Stimulated activated CD8-positive, alpha-beta memory T cell treated with anti-CD3 and anti-CD28 coated beads, Interleukin-7, amount 100 ng/mL, for 1 hour (primary cell): ENCODE data around the gene CALY.
A peak's percentile ranks its signal among the peaks of the same experiment; 100 is the strongest.
"Not testable (repeated sequence)": the region's sequence is repeated elsewhere in the genome, so short reads cannot be mapped to it uniquely, and the experiment has no call there.

Experiments
- DNase-seq, 2 donors: peaks; one replicate each; pipeline ENCODE4 v3.0.0-alpha.2; 2020; ENCODE audit warnings: low read depth in 2 of 2

CALY gene, protein sequence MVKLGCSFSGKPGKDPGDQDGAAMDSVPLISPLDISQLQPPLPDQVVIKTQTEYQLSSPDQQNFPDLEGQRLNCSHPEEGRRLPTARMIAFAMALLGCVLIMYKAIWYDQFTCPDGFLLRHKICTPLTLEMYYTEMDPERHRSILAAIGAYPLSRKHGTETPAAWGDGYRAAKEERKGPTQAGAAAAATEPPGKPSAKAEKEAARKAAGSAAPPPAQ

GRCh38 chr10:133336577-133337369 lies at the start of gene CALY:
TSS of gene CALY (minus strand) at chr10:133336896. CDS start at chr10:133328989, 7,907 bp downstream.
- DNase-seq = peak; percentile 58 to 60

GRCh38 chr10:133385214-133385613 lies 48.5 kb upstream of the CALY start:
- DNase-seq = no peak

- DNase-seq = no peak
Measured at GRCh38 chr10:133384071-133384470, 47.4 kb upstream of the CALY start.

- DNase-seq = no peak
Measured at GRCh38 chr10:133383551-133383950, 46.9 kb upstream of the CALY start.

DNA sequence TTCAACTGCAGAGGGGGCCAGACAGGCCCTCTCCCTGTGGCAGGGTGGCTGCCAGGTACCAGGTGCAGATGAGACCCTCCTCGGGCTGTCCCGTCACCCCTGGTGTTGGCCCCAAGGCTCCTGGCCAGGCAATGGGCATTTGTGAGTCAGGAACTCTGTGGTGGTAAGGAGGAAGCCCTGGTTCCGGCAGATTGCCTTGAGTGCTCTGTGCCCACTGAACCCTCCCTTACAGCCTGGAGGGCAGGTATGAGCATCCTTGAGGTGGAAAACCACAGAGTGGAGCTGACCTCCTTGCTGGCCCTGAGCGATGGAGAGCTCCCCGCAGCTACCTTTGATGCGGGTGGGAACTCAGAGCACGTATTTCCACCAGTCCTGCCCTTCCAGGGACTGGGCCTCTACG lies 44.3 kb upstream of the CALY start:
- DNase-seq = no peak

- no peak for DNase-seq
Measured at GRCh38 chr10:133379801-133380666, 43.3 kb upstream of the CALY start.

DNA sequence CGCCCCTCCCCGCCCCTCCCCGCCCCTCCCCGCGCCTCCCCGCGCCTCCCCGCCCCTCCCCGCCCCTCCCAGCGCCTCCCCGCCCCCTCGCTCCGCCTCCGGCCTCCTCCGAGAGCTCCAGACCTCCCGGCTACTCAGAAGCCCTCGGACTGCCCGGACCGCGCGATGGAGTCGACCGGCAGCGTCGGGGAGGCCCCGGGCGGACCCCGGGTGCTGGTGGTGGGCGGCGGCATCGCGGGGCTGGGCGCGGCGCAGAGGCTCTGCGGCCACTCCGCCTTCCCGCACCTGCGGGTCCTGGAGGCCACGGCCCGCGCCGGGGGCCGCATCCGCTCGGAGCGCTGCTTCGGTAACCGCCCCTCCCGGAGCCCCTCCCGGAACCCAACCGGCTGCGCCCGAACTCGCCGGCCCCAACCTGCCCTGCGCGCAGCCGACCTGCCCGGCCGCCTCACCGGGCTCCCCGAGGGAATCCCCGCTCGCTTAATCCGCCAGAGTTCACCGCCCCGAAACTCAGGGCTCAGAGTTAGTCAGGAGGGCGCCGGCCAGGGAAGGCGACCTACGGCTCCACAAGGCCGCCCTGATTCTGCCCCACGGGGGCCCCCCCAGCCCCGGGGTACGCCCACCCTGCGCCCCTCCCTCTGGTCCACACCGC lies 42.6 kb upstream of the CALY start, which contains the start of gene PAOX:
TSS of gene PAOX (plus strand) at position 111 of the 649 bp plus-strand sequence. CDS start at position 166, 55 bp downstream.
- no peak for DNase-seq

DNA sequence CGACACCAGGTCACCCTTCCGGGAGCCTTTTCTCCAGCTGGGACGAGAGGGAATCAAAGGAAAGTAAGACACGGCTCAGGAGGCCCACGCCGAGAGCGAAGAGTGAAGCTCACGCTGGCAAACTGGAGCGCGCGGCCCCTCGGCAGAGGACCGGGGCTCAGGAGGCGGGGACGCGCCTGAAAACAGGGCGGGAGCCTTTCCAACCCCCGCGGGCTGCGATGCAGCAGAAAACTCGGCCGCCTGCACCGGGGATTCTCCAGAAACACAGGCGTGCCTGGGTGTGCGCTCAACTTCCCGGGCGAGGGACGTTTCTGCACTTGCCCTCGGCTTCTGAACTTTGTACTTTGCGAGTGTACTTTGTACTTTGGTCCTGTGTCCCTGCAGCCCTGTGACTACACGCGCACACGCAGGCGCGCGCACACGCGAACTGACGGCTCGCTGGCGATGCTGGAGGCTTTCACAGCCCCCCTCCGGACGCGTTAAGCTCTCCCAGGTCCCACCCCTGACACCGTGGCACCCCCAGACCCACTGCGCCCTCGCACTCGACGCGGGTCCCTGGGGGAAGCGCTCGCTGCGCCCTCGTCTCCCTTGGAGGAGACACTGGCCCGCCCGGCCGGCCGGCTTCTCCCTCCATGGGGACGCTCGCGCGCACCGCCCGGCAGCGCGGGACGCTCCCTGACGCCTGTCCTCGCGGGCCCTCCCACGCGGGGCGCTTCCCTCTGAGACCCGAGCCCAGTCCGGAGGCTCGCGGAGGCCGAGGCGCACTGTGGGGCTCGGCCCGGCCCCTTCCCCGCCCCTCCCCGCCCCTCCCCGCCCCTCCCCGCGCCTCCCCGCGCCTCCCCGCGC lies 41.8 kb upstream of the CALY start:
- no peak for DNase-seq

DNA sequence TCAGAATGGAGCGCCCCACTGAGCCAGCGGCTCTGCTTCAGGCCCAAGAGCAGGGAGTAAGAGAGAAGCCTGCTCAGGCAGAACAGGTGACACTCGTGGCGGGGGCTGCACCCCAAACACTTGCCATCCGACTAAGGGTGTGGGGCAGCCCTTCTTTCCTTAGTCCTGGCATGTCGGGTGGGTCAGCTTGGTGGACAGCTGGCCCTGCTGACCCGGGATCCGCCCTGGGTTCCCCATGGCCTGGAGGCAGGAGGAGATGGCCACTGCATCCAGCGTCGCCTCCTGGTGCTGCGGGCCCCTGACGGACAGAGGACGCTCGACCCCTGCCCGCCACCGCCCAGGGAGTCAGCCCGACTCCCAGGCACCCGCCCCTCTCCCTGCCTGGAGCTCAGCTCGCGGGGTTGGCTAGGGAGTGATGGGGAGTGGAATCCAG lies 41.1 kb upstream of the CALY start:
- no peak for DNase-seq

- no peak for DNase-seq
Measured at GRCh38 chr10:133377025-133377817, 40.5 kb upstream of the CALY start.

GRCh38 chr10:133376183-133376582 lies 39.5 kb upstream of the CALY start:
- DNase-seq = not testable (repeated sequence)

- DNase-seq = no peak
Measured at GRCh38 chr10:133375357-133376115, 38.8 kb upstream of the CALY start.

DNA sequence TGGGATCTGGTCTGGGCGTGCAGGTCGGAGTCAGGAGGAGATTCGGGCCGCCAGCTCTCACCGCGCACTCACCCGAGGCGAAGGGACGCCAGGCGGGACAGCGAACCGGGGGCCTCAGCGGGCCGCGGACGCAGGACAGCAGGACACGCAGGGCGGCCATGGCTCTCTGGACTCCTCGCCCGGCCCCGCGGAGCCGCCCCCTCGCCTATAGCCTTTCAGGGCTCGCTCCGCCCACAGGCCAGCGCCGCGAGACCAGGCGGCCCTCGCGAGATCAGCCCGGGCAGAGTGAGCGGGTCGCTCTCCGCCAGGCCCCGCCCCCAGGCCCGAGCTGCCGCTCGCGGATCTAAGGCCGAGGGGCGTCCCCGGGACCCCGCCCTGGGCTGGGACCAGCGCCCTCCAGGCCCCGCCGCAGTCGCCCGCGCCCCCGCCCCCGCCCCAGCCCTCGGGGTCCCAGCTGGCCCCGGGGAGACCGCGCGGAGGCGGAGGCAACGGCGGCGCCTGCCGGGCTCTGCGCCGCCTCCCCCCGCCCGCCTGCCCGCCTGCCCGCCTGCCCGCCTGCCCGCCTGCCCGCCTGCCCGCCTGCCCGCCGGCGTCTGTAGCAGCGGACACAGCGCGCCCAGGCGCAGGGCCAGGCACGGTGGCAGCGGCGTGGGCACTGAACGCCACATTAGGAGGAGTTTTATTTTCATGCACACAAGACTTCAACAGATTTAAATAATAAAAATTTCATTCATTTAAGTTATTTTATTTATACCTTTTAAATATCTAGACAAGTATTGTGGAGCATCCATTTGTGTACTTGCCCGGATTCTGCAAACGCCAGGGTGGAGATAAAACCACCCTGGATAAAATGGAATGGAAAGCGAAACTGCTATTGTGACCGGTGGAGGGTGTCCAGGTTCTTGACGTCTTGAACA lies 36.7 kb upstream of the CALY start, which contains the start of gene ECHS1:
TSS of gene ECHS1 (minus strand) at position 181 of the 917 bp plus-strand sequence. CDS start at position 160, 21 bp downstream.
- DNase-seq = peak; percentile 83 to 85

GRCh38 chr10:133372507-133372906 lies 35.8 kb upstream of the CALY start:
- DNase-seq = no peak

- DNase-seq = no peak
Measured at GRCh38 chr10:133370030-133370786, 33.5 kb upstream of the CALY start.

- no peak for DNase-seq
Measured at GRCh38 chr10:133368153-133368552, 31.5 kb upstream of the CALY start.

DNA sequence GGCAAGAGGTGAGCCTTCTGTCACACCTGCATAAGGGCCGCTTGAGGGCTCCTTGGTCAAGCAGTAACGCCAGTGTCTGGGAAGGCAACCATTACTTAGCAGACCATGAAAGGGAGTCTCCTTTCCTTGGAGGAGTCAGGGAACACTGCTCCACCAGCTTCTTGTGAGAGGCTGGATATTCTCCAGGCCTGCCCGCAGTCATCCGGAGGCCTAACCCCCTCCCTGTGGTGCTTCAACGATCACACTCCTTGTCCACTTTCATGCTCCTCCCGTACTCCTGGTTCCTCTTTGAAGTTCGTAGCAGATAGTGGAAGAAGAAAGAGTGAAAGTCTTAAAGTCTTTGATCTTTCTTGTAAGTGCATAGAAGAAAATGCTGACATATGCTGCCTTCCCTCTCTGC lies 30.8 kb upstream of the CALY start:
- DNase-seq = not testable (repeated sequence)
